Amygdala (tissue), 56 donors: ENCODE data around the gene RRBP1.
"Not testable (repeated sequence)": the region's sequence is repeated elsewhere in the genome, so short reads cannot be mapped to it uniquely, and the experiment has no call there.

Source experiments
- DNase-seq, 56 donors: peaks; one replicate each; lab custom pipeline; 2025; lab: John Stamatoyannopoulos, UW

RRBP1 gene

DNA sequence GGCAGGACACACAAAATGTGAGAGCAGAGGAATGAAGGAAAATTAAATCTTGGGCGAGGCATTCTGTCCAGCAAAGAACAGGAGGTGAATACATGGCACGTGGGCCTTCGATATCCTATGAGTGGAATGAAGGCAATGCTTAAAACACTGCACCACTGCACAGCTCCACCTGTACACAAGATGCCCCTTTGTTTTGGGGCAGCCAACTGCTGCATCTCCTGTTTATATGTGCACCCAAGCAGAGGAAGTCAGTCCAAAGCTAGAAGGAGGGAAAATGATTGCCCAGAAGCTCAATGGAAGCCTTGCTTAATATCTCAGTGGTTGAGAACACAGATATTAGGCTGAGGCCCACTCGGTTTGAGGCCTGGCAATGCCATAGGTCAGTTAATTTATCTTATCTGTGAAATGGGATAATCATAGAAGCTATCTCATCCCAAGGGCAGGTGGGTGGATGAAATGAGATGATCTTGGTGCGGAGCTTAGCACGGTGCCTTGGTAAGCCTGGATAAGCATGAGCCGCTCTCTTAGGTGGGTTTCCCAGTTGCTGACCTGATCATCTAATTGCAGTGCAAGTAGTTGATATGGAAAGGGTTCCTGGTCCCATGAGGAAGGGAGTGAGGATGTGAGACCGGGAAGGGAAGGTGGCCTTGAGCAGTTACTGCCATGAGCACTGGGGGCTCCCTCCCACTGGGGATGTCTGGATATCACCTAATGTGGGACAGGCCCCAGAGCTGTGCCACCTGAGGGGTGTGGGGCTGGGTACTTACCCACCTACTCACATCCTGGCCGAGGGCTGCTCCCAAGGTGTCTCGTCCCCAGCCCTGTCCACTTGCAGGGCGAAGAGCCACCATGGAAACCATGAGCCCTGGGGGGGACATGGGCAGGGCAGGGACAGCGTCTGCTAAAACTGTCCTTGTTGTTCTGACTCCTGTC, 27.6 kb upstream of the RRBP1 start:
- DNase-seq = no peak

DNA sequence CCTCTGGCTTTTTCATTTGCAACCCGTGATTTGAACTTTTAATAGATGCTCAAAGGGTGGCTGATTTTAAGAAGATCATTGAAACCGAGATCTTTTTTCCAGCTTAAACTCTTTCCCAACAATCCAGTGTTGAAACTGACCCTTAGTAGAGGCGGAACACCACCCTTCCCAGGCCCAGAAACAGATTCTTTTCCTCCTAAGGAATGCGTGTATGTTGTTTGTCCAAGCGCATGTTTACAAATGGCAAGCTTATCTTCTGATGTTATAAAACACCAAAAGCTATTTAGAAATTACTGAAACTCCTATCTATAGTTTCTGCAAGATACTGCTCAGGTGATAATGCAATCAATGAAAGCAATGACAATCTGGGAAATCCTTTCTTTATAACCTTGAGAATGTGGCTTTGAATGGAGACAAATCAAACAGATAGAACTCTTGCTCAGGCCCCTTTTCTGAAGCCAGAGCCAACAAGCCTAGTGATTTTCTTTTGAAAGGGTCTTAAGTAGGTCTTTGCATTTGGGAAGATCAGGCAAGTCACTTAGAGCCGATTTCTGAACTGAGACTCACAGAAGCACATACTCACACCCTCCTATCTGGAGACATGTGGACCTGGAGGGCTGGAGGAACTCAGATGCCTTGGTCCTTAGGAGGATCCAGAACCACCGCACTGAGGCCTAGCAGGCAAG, 26.8 kb upstream of the RRBP1 start:
- DNase-seq = no peak

- DNase-seq = not testable (repeated sequence)
Observed at GRCh38 chr20:17707951-17708350, 25.9 kb upstream of the RRBP1 start.

- DNase-seq = no peak
Observed at GRCh38 chr20:17706632-17707031, 24.6 kb upstream of the RRBP1 start.

- DNase-seq = no peak
Observed at GRCh38 chr20:17705916-17706315, 23.9 kb upstream of the RRBP1 start.

GRCh38 chr20:17704589-17705317, 22.7 kb upstream of the RRBP1 start:
- no peak for DNase-seq

DNA sequence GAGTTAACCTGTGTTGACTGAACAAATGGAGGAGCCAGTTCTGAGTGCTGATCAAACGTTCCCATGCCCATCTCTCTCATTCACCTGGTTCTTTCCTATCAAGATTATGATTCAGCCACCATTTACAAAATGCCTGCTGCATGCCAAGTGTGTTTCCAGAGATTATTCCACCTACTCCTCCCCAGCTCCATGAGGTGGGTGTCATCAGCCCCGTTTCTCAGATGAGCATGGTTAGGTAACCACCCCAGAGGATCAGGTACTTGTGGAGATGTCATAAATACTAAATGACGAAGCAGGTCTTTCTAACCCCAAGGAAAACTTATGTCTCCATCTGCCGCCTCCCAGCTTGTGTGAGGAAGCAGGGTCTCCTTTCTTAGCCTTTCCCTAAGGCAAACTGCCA, 19.8 kb upstream of the RRBP1 start:
- no peak for DNase-seq

DNA sequence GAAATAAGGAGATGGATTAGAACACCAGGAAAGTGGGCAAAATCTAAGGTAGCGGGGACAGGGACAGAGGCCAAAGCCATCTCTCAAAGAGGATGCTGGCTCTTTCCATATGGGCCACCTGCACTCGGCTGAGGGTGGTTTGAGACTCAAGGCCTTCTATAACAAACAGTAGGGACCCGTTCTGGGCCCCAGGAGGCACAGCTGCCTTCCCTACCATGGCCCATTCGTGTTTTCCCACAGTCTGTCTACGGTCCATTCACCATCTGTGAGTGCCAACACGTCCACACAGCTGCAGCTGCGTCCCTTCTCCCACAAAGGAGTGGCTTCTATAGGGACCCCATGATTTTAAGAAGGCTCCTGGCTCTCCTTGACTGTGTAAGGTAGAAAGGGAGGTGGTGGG, 18.6 kb upstream of the RRBP1 start:
- DNase-seq = no peak

DNA sequence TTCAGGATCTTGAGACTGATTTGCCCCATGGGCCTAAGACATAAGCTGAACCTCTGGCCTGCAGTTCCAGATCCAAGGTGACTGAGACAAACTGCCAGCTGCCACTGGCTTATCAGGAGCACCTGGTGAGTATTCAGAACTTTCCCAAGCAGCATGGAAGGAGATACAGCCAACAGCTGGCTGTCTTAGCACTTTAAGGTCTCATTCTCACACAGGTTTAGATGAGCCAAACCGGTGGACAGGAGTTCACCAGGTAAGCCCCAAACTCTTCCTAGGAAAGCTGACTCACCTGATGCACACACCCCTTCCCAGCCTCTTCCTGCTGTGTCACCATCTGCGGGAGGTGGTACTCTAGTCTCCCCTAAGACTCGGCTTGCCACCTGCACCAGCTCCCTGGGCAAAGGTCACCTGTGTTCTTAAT, 17.9 kb upstream of the RRBP1 start, which contains the start of gene BANF2:
Gene BANF2, plus strand, starts transcription at position 36 of the 421 bp plus-strand sequence. CDS start 25,060 bp downstream, outside the sequence.
- no peak for DNase-seq

- no peak for DNase-seq
Observed at GRCh38 chr20:17698384-17698783, 16.3 kb upstream of the RRBP1 start.

- DNase-seq = no peak
Observed at GRCh38 chr20:17697171-17697570, 15.1 kb upstream of the RRBP1 start.

DNA sequence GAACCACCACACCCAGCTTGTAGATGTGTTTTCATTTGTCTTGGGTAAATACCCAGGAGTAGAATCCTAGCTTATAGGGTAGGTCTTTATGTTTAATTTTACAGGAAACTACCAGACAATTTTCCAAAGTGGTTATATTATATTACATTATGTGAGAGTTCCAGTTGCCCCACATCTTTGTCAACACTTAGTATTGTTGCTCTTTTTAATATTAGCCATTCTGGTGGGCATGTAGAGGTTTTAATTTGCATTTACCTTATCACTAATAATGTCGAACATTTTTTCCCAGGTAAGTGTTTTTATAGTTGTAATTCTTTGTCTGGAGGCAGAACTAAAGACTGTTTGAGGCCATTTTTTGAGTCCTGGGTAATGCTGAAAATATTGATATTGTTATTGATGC, 14.2 kb upstream of the RRBP1 start:
- no peak for DNase-seq

DNA sequence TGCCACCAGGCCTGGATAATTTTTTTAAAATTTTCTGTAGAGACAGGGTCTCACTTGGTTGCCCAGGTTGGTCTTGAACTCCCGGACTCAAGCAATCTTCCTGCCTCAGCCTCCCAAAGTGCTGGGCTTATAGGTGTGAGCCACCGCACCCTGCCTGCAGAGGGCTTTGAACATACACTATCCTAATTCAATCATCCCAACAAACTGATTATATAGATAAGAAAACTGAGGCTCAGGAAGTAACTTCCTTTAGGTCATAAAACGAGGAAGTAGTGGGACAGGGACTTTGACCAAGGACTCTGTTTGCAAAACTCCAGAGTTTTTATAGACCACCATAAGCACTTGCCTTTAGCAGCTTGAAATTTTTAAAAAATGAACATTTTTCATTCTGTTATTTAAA, 12.7 kb upstream of the RRBP1 start:
- DNase-seq = no peak

DNA sequence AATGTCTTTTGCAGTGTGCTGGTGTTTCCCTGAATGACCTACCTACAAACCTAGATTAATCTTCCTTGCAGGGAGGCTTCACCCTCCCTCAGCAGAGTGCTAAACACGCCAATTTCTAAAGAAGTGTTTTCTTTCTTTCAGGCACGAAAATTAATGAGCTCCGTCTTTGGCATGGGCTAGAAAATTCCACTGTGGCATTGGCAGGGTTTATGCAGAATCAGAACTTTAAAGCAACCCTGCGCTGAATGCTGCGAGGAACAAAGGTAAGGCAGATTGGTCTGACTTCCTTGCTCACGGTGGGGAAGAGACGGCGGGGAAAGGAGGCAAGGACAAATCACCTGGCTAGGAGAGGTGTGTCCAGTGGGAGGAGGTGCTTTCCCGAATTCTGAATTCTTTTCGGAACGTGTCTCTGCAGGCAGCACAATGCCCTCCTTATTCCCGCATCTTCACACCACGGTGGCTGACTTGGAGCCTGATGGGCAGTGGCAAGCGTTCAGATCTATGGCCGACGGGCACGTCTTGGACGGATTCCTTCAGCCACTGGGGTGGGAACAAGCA, 11.5 kb upstream of the RRBP1 start:
- DNase-seq = peak in 8 of 56 donors; percentile 4 to 40 (median 18)

- DNase-seq = no peak
Observed at GRCh38 chr20:17691758-17692157, 9.7 kb upstream of the RRBP1 start.

- no peak for DNase-seq
Observed at GRCh38 chr20:17690144-17690543, 8.1 kb upstream of the RRBP1 start.

DNA sequence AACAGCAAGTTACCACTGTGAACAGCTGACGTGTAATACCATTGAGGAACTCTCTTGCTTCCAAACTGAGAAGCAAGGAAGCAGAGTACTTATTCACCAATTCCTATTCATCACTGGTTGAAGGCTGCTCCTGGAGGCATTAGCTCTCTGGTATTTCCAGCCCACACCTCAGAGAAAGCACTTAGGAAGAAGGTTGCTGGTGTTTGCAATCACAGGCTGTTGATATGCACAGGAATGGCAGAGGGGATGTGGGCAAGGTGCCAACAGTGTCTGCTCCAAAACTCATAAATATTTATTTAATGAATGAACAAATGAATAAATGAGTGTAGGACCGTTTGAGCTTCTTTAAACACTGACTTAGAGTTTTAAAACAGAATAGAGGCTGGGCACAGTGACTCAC, 6.9 kb upstream of the RRBP1 start:
- DNase-seq = no peak

DNA sequence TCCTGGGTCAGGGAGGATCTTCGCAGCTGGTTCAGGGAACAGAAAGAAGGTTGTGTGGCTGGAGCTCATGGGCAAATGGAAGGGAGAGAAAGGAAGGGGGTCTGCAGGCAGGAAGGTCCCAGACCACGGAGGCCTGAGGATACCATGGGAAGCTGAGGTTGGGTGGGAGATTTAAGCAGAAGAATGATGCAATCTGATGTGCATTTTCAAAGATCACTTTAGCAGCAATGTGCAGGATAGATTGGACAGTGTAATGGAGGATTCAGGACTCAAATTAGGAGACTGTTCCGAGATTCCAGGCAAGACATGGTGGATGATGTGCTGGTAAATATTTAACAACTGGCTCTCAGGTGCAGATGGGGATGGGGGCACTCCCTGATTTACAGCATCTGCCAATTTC, 5.8 kb upstream of the RRBP1 start:
- DNase-seq = no peak

DNA sequence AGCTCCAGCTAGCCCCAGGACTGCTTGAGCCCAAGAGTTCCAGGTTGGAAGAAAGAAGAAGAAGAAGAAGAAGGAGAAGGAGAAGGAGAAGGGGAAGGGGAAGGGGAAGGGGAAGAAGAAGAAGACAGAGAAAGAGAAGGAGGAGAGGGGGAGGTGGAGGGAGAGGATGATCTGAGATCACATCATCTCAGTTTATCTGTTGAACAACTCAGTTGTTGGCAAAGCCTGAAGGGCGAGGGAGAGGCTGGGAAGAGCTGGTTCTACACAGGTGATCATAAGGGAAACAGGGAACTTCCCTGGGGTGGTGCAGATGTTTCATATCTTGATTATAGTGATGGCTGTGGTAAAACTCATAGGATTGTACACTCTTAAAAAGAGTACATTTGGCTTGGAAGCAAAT, 3.1 kb upstream of the RRBP1 start:
- no peak for DNase-seq

DNA sequence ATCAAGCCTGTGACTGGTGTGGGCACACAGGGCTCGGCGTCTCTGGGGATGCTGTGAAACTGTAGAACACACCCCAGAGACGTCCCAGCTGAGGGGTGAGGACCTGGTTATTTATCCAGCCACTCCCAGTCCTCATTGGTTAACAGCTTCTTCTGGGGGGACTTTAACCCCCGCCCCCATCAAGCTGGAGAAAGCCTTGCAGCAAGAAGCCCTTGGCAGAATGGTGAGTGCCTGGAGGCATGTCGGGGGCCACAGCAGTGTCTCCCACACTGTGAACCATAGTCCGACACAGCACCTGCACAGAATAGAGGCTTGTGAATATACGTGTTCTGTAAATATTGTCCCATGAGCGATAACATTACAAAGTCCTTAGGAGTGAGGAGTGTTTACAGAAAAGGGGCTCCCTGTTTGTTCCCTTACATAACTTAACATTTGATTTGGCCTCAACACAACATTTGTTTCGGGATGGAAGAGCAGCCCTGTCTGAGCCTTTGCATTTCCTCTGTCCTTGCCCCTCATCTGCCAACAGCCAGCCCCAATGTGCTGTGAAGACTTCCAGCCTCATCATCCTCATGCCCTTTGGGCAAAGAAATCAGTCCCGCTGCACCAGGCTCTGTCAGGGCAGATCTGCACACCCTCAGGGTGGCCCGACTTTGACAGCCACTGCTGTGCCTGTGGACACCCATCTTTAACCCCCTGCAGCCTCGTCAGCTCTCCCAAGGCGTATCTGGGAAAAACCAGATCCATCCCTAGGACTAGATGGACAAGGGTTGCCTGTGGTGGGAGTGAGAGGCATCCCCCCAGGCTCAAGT, 2.2 kb upstream of the RRBP1 start:
- no peak for DNase-seq
